PC-3 (cell line): Measurements from ENCODE around the gene SMPDL3B. TPM values are rescaled to one million over a fixed set of nuclear protein-coding genes. Genes with fewer than 3 reads are reported as not detected.

Experiments
- ATAC-seq: fragments of 200-7000 bp; cut with Tn5 transposase; 2 replicates; pipeline ENCODE4 v1.9.1; 2020; ENCODE audit warnings: mild to moderate bottlenecking, moderate library complexity
- BruUV-seq: library from RNA; stranded (reverse); fragments of 400-500 nt; replicated peaks from 2 replicates; lab custom pipeline; 2021; lab: Mats Ljungman, UMichigan
- CTCF ChIA-PET: fragments of 300-600 bp; sonication (Branson Sonifier 250); formaldehyde crosslinking; loops from one replicate; lab custom pipeline; 2022; ENCODE audit warnings: antibody characterized with exemption; lab: Charles Lee
- POLR2A ChIA-PET: fragments of 300-600 bp; sonication (Branson Sonifier 250); formaldehyde crosslinking; loops from one replicate; lab custom pipeline; 2022; ENCODE audit warnings: antibody characterized with exemption; ENCODE audit not compliant: unreplicated experiment; lab: Charles Lee
- DNase-seq: peaks from one replicate; pipeline ENCODE4 v3.0.0-alpha.2; 2015
- H2AFZ ChIP-seq: fragments of 300-600 bp; sonication (generic); 2 replicates; pipeline ENCODE4 v1.6.0; 2016; ENCODE audit warnings: antibody characterized with exemption, low read length
- H3F3A ChIP-seq: fragments of 300-600 bp; sonication (generic); one replicate; pipeline ENCODE4 v1.6.0; 2017; ENCODE audit warnings: antibody characterized with exemption, low read length, control low read depth, mild to moderate bottlenecking; ENCODE audit not compliant: unreplicated experiment
- H3K27ac ChIP-seq: fragments of 300-600 bp; sonication (generic); 2 replicates; pipeline ENCODE4 v1.5.1; 2016; ENCODE audit warnings: mild to moderate bottlenecking, low read length
- H3K27me3 ChIP-seq: fragments of 300-600 bp; sonication (generic); 2 replicates; pipeline ENCODE4 v1.6.1; 2016; ENCODE audit warnings: low read length, mixed read lengths
- H3K36me3 ChIP-seq: fragments of 300-600 bp; sonication (generic); 2 replicates; pipeline ENCODE4 v1.6.1; 2016; ENCODE audit warnings: low read depth, mixed run types, low read length, mixed read lengths
- H3K4me1 ChIP-seq: fragments of 300-600 bp; sonication (generic); 2 replicates; pipeline ENCODE4 v1.5.1; 2016; ENCODE audit warnings: low read length; ENCODE audit not compliant: insufficient read depth
- H3K4me2 ChIP-seq: fragments of 300-600 bp; sonication (generic); 2 replicates; pipeline ENCODE4 v1.6.0; 2016; ENCODE audit warnings: low read length
- H3K4me3 ChIP-seq: fragments of 300-600 bp; sonication (generic); 2 replicates; pipeline ENCODE4 v1.5.1; 2016; ENCODE audit warnings: mild to moderate bottlenecking, low read length, mixed read lengths
- H3K79me2 ChIP-seq: fragments of 300-600 bp; sonication (generic); 2 replicates; pipeline ENCODE4 v1.6.1; 2017; ENCODE audit warnings: low read length, mixed read lengths
- H3K9ac ChIP-seq: fragments of 300-600 bp; sonication (generic); 2 replicates; pipeline ENCODE4 v1.6.0; 2016; ENCODE audit warnings: mild to moderate bottlenecking, low read length
- H3K9me2 ChIP-seq: fragments of 300-600 bp; sonication (generic); replicated peaks from 2 replicates; pipeline ENCODE4 v1.6.1; 2016; ENCODE audit warnings: mixed run types, low read length, mixed read lengths
- H3K9me3 ChIP-seq: fragments of 300-600 bp; sonication (generic); 2 replicates; pipeline ENCODE4 v1.6.1; 2016; ENCODE audit warnings: low read length, mixed read lengths
- H4K20me1 ChIP-seq: fragments of 300-600 bp; sonication (generic); 2 replicates; pipeline ENCODE4 v1.6.1; 2016; ENCODE audit warnings: low read length, mixed read lengths
- CTCF ChIP-seq: fragments of 300-600 bp; sonication (generic); conservative IDR thresholded peaks from 2 replicates; pipeline ENCODE4 v1.5.1; 2017; ENCODE audit warnings: antibody characterized with exemption, low read depth, mild to moderate bottlenecking, low read length
- EZH2 ChIP-seq: fragments of 300-600 bp; sonication (generic); IDR thresholded peaks from one replicate; pipeline ENCODE4 v1.6.1; 2017; ENCODE audit warnings: antibody characterized with exemption, mild to moderate bottlenecking, low read length; ENCODE audit not compliant: unreplicated experiment
- EZH2phosphoT487 ChIP-seq: fragments of 300-600 bp; sonication (generic); IDR thresholded peaks from 2 replicates; pipeline ENCODE4 v1.6.1; 2018; ENCODE audit warnings: mild to moderate bottlenecking, antibody characterized with exemption, low read length, borderline replicate concordance
- intact Hi-C: fragments of 100-400 bp; cut with micrococcal nuclease; formaldehyde crosslinking; loops from 2 replicates; pipeline ENCODE4 v1.9.0; 2023
- total RNA-seq: library from RNA; depleted of rRNA; stranded (reverse); fragments of >200 nt; gene quantifications from 2 replicates; pipeline ENCODE4 v1.2.3, GENCODE V29; 2014

The SMPDL3B gene
- total RNA-seq, 1 experiment from 2014 or later = 19.6 TPM

- no peaks in the 10 kb centered on the region for H3K9me3 ChIP-seq
- intact Hi-C loops = no loop called here
- ATAC-seq = no peak
- H3K27me3 ChIP-seq = no peaks in the 10 kb centered on the region
- no peak overlapping the region for H3K27ac ChIP-seq
- H3K4me1 ChIP-seq = peaks cover 42% of the 10 kb centered on the region
- H3K36me3 ChIP-seq = no peaks in the 10 kb centered on the region; the same call in 1 of the 2 replicates
- H3K4me2 ChIP-seq = no peak overlapping the region
- no peak overlapping the region for H3K9ac ChIP-seq
- H2AFZ ChIP-seq = no peak overlapping the region
- no peaks in the 10 kb centered on the region for H4K20me1 ChIP-seq
- ChIA-PET POLR2A (no interaction called here), CTCF (interaction anchor here (0.7 kb wide), 1 partner anchor 108 kb away, joined by 4 read pairs; no protein-coding TSS in a partner anchor)
- TF ChIP-seq EZH2phosphoT487 (no peak), CTCF (no peak), EZH2 (no peak)
- no peak overlapping the region for H3K4me3 ChIP-seq
- no TSS peak for BruUV-seq
- DNase-seq = no peak
- H3K9me2 ChIP-seq = no peaks in the 10 kb centered on the region
- peaks cover 10% of the 10 kb centered on the region for H3F3A ChIP-seq
- no peaks in the 10 kb centered on the region for H3K79me2 ChIP-seq
Measured at GRCh38 chr1:27971674-27972073, 36.9 kb downstream of the SMPDL3B start.

- CTCF ChIA-PET = no interaction called here
- no peak overlapping the region for H3K4me3 ChIP-seq
- no TSS peak for BruUV-seq
- no peak overlapping the region for H3K9ac ChIP-seq
- no peaks in the 10 kb centered on the region; the same call in 1 of the 2 replicates for H3K36me3 ChIP-seq
- ATAC-seq (no peak), DNase-seq (no peak)
- no peak overlapping the region for H2AFZ ChIP-seq
- no peaks in the 10 kb centered on the region for H3K9me2 ChIP-seq
- no peaks in the 10 kb centered on the region for H3K27me3 ChIP-seq
- TF ChIP-seq CTCF = no peak
- TF ChIP-seq EZH2phosphoT487 = no peak
- no peak for TF ChIP-seq EZH2
- intact Hi-C loops = no loop called here
- peaks cover 10% of the 10 kb centered on the region for H3F3A ChIP-seq
- no peaks in the 10 kb centered on the region for H3K9me3 ChIP-seq
- H4K20me1 ChIP-seq = no peaks in the 10 kb centered on the region
- H3K4me1 ChIP-seq = peaks cover 37% of the 10 kb centered on the region
- no peak overlapping the region for H3K4me2 ChIP-seq
- no peak overlapping the region for H3K27ac ChIP-seq
- no peaks in the 10 kb centered on the region for H3K79me2 ChIP-seq
- POLR2A ChIA-PET = interaction anchor here (0.6 kb wide), 2 partner anchors 13 to 37 kb away, joined by 3 read pairs; partner anchors contain the start of gene XKR8
Measured at GRCh38 chr1:27972141-27972540, 37.3 kb downstream of the SMPDL3B start.

- ATAC-seq (no peak), DNase-seq (no peak)
- no TSS peak for BruUV-seq
- H2AFZ ChIP-seq = no peak overlapping the region
- H3K9me3 ChIP-seq = no peaks in the 10 kb centered on the region
- intact Hi-C loops = no loop called here
- peaks cover 7% of the 10 kb centered on the region for H3F3A ChIP-seq
- no peaks in the 10 kb centered on the region for H3K27me3 ChIP-seq
- H3K4me1 ChIP-seq = peaks cover 20% of the 10 kb centered on the region
- H3K9me2 ChIP-seq = no peaks in the 10 kb centered on the region
- CTCF ChIA-PET = no interaction called here
- H3K4me3 ChIP-seq = no peak overlapping the region
- H3K27ac ChIP-seq = no peak overlapping the region
- H3K79me2 ChIP-seq = no peaks in the 10 kb centered on the region
- no peak overlapping the region for H3K9ac ChIP-seq
- no peaks in the 10 kb centered on the region for H4K20me1 ChIP-seq
- TF ChIP-seq CTCF (no peak), EZH2phosphoT487 (no peak), EZH2 (no peak)
- no peak overlapping the region for H3K4me2 ChIP-seq
- POLR2A ChIA-PET = interaction anchor here (0.7 kb wide), 1 partner anchor 24 kb away, joined by 3 read pairs; no protein-coding TSS in a partner anchor
- 0 out of 2 replicates have a peak, but pooled peaks cover 6% of the 10 kb centered on the region for H3K36me3 ChIP-seq
Measured at GRCh38 chr1:27973771-27974416, 39.1 kb downstream of the SMPDL3B start.
